HG03442 (cell line): Measurements from ENCODE around the gene GDAP2.

Experiments used
- ATAC-seq: cut with Tn5 transposase; IDR thresholded peaks from one replicate; pipeline ENCODE4 v1.9.1; 2021; ENCODE audit warnings: mild to moderate bottlenecking, moderate library complexity; ENCODE audit not compliant: unreplicated experiment

Gene GDAP2

GRCh38 chr1:117842408-117843170 is 86.8 kb downstream of the GDAP2 start:
- no peak for ATAC-seq

GRCh38 chr1:117841117-117841650 is 88.2 kb downstream of the GDAP2 start:
- no peak for ATAC-seq

- ATAC-seq: no peak
These were observed 90.5 kb downstream of the GDAP2 start for GRCh38 chr1:117838911-117839310.

- ATAC-seq: no peak
These were observed 93.4 kb downstream of the GDAP2 start for GRCh38 chr1:117836069-117836468.

- no peak for ATAC-seq
These were observed 95.0 kb downstream of the GDAP2 start for GRCh38 chr1:117834416-117834815.

- no peak for ATAC-seq
These were observed 97.0 kb downstream of the GDAP2 start for GRCh38 chr1:117832453-117832852.

- no peak for ATAC-seq
These were observed 99.2 kb downstream of the GDAP2 start for GRCh38 chr1:117830222-117830621.

- ATAC-seq: no peak
These were observed 101.2 kb downstream of the GDAP2 start for GRCh38 chr1:117828201-117828600.

- no peak for ATAC-seq
These were observed 102.8 kb downstream of the GDAP2 start for GRCh38 chr1:117826540-117827078.

GRCh38 chr1:117826119-117826518 is 103.3 kb downstream of the GDAP2 start:
- ATAC-seq: no peak

GRCh38 chr1:117825414-117825813 is 104.0 kb downstream of the GDAP2 start:
- ATAC-seq: no peak

- no peak for ATAC-seq
These were observed 104.8 kb downstream of the GDAP2 start for GRCh38 chr1:117824616-117825015.

GRCh38 chr1:117821774-117822482 is 107.5 kb downstream of the GDAP2 start:
- no peak for ATAC-seq

- no peak for ATAC-seq
These were observed 108.1 kb downstream of the GDAP2 start for GRCh38 chr1:117821382-117821755.

- ATAC-seq: no peak
These were observed 108.6 kb downstream of the GDAP2 start for GRCh38 chr1:117820694-117821381.

- no peak for ATAC-seq
These were observed 109.3 kb downstream of the GDAP2 start for GRCh38 chr1:117820096-117820495.

- no peak for ATAC-seq
These were observed 110.1 kb downstream of the GDAP2 start for GRCh38 chr1:117819301-117819700.

GRCh38 chr1:117818456-117818855 is 111.0 kb downstream of the GDAP2 start:
- ATAC-seq: no peak

- ATAC-seq: no peak
These were observed 111.8 kb downstream of the GDAP2 start for GRCh38 chr1:117817629-117818028.

GRCh38 chr1:117815926-117816325 is 113.5 kb downstream of the GDAP2 start:
- ATAC-seq: no peak
